HG03575 (cell line): Measurements from ENCODE around the gene GGT5.

Experiments
- ATAC-seq: cut with Tn5 transposase; IDR thresholded peaks from one replicate; pipeline ENCODE4 v1.9.1; 2021; ENCODE audit not compliant: unreplicated experiment, insufficient number of reproducible peaks, low FRiP score; ENCODE audit errors: extremely low read depth

The GGT5 gene

DNA sequence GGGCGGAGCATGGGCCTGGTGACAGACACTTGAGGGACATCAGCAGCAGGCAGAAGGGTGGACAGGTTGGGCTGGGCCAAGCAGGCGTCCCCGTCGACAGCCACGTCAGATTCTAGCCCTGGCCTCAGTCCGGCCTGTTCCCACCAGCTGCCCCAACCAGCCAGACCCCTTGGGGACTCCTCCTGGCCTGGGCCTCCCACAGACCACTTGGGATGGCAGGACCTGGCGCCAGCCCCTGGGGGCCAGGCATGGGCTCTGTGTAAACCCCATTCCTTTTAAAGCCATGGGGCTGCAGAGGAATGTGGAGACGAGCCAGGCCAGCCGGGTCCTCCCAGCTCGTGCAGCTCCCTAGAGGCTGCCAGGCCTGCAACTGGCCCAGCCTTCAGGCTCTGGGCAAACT, 68.3 kb downstream of the GGT5 start:
- no peak for ATAC-seq

DNA sequence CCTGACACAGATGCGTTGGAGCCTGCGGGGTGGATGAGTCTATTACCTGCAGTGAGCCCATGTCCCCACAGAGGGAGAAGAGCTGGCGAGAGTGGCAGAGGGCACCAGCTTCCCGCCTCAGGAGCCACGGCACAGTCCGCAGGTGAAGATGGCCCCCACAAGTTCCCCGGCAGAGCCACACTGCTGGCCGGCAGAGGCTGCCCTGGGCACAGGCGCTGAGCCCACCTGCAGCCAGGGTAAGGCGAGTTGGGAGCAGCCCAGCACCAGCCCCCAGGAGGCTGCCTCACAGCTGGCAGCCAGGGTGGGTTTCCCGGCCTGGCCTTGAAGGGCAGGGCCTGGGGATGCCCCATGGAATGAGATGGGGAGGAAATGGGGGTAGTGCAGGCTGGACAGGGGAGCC, 68.8 kb downstream of the GGT5 start:
- ATAC-seq = no peak

DNA sequence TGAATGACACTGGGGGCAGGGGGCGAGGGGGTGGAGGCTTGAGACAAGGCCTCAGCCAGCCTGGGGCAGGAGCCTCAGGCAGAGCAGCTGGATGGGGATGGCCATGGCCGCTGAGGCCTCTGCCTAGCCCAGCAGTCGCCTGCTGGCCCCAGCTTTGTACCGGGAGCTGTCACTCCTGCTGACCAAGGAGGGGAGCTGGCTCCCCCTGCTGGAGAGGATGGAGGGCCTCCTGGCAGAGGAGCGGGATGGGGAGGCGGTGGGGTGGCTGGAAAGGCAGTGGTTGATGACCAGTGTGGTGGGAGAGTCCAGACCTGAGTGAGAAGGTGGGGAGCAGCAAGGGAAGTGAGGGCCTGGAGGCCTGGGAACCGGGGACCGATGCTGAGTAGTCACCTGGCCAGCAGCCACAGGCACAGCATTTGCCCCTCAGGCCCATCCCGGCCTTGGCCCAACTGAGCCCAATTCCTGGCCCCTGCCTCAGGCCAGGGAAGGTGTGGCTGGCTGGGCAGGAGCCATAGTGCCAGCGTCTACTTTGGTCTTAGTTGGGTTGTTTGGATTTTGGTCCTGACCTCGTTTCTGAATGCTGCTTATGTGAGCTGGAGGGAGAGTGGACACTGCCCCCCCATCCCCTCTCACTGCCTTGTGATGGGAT, 69.6 kb downstream of the GGT5 start:
- ATAC-seq = no peak

DNA sequence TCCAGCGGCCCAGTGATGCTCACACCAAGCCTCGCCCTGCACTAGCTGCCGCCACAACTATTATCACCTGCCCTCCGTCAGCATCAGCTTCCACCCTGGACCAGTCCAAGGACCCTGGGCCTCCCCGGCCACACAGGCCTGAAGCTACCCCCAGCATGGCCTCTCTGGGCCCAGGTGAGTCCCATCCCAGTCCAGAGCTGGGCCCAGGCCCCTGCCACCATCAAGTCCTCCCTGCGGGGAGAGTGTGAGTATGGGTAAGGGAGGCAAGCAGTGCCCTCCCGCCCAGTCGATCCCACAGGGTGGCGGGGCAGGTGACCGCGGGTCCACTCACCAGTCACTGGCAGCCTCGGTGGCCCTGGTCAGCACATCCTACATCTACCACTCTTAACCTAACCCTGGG, 73.1 kb downstream of the GGT5 start:
- ATAC-seq = no peak

DNA sequence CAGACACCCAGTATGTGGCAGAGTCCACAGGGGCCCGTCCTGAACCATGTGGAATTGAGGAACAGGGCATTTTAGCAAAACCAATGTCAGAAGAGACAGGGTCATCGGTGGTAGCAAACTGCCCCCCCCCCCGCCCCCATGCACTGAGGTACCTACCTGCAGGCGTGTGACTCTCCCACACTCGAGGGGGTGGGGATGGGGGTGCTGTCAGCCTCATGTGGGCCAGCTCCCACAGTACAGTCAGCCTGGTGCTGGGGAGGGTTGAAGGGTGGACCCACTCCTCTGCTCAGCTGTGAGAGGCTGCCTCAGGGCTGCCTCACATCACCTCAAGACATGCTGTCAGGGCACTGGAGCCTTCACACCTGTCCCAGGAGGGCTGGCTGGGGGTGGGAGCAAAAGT, 74.2 kb downstream of the GGT5 start:
- ATAC-seq = no peak

DNA sequence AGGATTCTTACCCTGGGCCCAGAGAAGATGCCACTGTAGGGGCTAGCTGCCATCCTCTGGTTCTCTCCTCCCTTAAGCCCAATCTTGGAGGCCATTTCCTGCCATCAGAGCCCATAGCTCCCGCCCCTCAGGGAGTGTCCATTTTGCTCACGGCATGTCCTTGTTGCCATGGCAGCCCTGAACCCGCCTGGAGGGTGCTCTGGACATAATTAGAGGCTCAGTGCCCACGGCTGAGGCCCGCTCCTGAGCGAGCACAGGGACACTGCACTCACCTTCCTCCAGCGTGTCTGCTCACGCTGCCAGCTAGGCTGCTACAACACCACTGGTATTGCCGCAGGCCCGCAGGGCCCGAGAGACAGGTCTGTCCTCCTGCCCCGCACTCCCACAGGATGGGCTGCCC, 74.7 kb downstream of the GGT5 start:
- no peak for ATAC-seq
